Activated T-helper 1 cell treated with Interleukin-2 at 50 U/mL for 16 hours (primary cell): ENCODE measurements around the gene MACROD1.

Experiments used
- DNase-seq: peaks from one replicate; pipeline ENCODE4 v3.0.0-alpha.2; 2020; ENCODE audit warnings: low read depth

The MACROD1 gene

GRCh38 chr11:64035081-64035524 lies 130.8 kb downstream of the MACROD1 start:
- DNase-seq = no peak

- no peak for DNase-seq
These were observed 131.5 kb downstream of the MACROD1 start for GRCh38 chr11:64034411-64034811.

GRCh38 chr11:64032050-64032449 lies 133.9 kb downstream of the MACROD1 start:
- no peak for DNase-seq

- no peak for DNase-seq
These were observed 134.9 kb downstream of the MACROD1 start for GRCh38 chr11:64031001-64031400.

- DNase-seq = no peak
These were observed 136.1 kb downstream of the MACROD1 start for GRCh38 chr11:64029773-64030172.

GRCh38 chr11:64028398-64029115 lies 137.4 kb downstream of the MACROD1 start:
- no peak for DNase-seq

GRCh38 chr11:64027651-64028397 lies 138.1 kb downstream of the MACROD1 start:
- no peak for DNase-seq

- DNase-seq = no peak
These were observed 139.2 kb downstream of the MACROD1 start for GRCh38 chr11:64026575-64027205.

GRCh38 chr11:64025205-64025604 lies 140.7 kb downstream of the MACROD1 start:
- DNase-seq = no peak

- DNase-seq = no peak
These were observed 141.9 kb downstream of the MACROD1 start for GRCh38 chr11:64023712-64024710.

GRCh38 chr11:64022125-64022784 lies 143.7 kb downstream of the MACROD1 start:
- DNase-seq = no peak

GRCh38 chr11:64021757-64022093 lies 144.2 kb downstream of the MACROD1 start:
- no peak for DNase-seq

GRCh38 chr11:64020976-64021756 lies 144.7 kb downstream of the MACROD1 start:
- DNase-seq = no peak

GRCh38 chr11:64019106-64020037 lies 146.5 kb downstream of the MACROD1 start:
- DNase-seq = no peak

GRCh38 chr11:64018310-64018709 lies 147.6 kb downstream of the MACROD1 start:
- no peak for DNase-seq

GRCh38 chr11:64017945-64018224 lies 148.0 kb downstream of the MACROD1 start:
- no peak for DNase-seq

GRCh38 chr11:64015935-64016845 lies 149.7 kb downstream of the MACROD1 start:
- no peak for DNase-seq

GRCh38 chr11:64015510-64015909 lies 150.4 kb downstream of the MACROD1 start:
- no peak for DNase-seq

- DNase-seq = no peak
These were observed 151.6 kb downstream of the MACROD1 start for GRCh38 chr11:64014356-64014755.
